Gastroesophageal sphincter (tissue), 4 donors: ENCODE data around the gene UBE2M. TPM values are rescaled to one million over a fixed set of nuclear protein-coding genes. Genes with fewer than 3 reads are reported as not detected.

ENCODE experiments used
- ATAC-seq: fragments of 150-250 bp; one replicate; pipeline ENCODE4 v1.9.1; 2016; ENCODE audit warnings: mild to moderate bottlenecking, moderate library complexity
- H3K27ac ChIP-seq, 4 donors: fragments of 200-600 bp; sonication (generic) in 3 of 4; 1 replicate in 3 of 4; 2 replicates in 1 of 4; pipeline ENCODE4 v1.5.1; 2016 to 2019
- H3K27me3 ChIP-seq: fragments of 200-600 bp; sonication (generic); one replicate; pipeline ENCODE4 v1.5.1; 2019
- H3K36me3 ChIP-seq, 2 donors: fragments of 200-600 bp; sonication (generic); one replicate each; pipeline ENCODE4 v1.5.1; 2019; ENCODE audit warnings: control low read depth in 1 of 2
- H3K4me1 ChIP-seq, 3 donors: fragments of 200-600 bp; sonication (generic); 1 replicate in 2 of 3; 2 replicates in 1 of 3; pipeline ENCODE4 v1.5.1; 2016 to 2019; ENCODE audit warnings: control low read depth in 2 of 3
- H3K4me3 ChIP-seq, 2 donors: fragments of 200-600 bp; sonication (generic); one replicate each; pipeline ENCODE4 v1.5.1; 2019; ENCODE audit warnings: mild to moderate bottlenecking in 1 of 2, moderate library complexity in 1 of 2
- H3K9me3 ChIP-seq, 3 donors: fragments of 200-600 bp; sonication (generic); one replicate each; pipeline ENCODE4 v1.5.1; 2017 to 2019; ENCODE audit warnings: control low read depth in 2 of 3
- EP300 ChIP-seq: sonication (generic); formaldehyde crosslinking; IDR thresholded peaks from one replicate; pipeline ENCODE4 v1.6.1; 2017; ENCODE audit warnings: antibody characterized with exemption, mild to moderate bottlenecking
- POLR2A ChIP-seq, 2 donors: fragments of 450-650 bp; IDR thresholded peaks; one replicate each; pipeline ENCODE4 v1.6.1; 2017; ENCODE audit warnings: antibody characterized with exemption in 2 of 2, mild to moderate bottlenecking in 2 of 2, moderate library complexity in 1 of 2
- POLR2AphosphoS5 ChIP-seq: sonication (generic); formaldehyde crosslinking; IDR thresholded peaks from one replicate; pipeline ENCODE4 v1.6.1; 2017; ENCODE audit warnings: antibody characterized with exemption
- WGBS, 2 donors: methylation state at CpG; one replicate each; pipeline ENCODE4 v1.1.5; 2018; ENCODE audit warnings: low coverage in 1 of 2; 5-methylcytosine and 5-hydroxymethylcytosine counted together
- total RNA-seq, 4 donors: library from RNA; depleted of rRNA; stranded (reverse); fragments of >200 nt; gene quantifications; one replicate each; pipeline ENCODE4 v1.1.0, GENCODE V29; 2016
- TF ChIP-seq, protein P1 (sequence below), 4 experiments: fragments of 200-600 bp in 2 of 4; fragments of 450-650 bp in 2 of 4; sonication (generic) in 1 of 4; IDR thresholded peaks; one replicate each; pipeline ENCODE4 v1.5.1; 2017 to 2019; ENCODE audit warnings: antibody characterized with exemption in 4 of 4, mild to moderate bottlenecking in 2 of 4, moderate library complexity in 2 of 4

Gene UBE2M
- total RNA-seq, 4 donors from 2014 or later = 28.1 to 43.6 (median 37.8) TPM

DNA sequence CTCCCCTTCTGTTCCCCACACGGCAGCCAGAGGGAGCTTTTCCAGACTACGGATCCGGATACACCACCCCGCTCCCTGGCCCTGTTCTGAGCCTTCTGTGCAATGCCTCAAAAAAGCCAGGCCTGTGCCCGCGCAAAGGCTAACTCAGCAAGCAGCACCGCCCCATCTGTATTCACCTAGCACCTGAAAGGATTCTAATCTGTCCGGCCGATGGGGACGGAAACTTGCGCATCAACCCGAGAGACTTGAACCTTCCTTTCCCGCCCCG lies 39.4 kb downstream of the UBE2M start:
- H3K4me3 ChIP-seq = peak overlapping the region; percentile 58 to 89
- H3K9me3 ChIP-seq = no peaks in the 10 kb centered on the region
- no peaks in the 10 kb centered on the region for H3K27me3 ChIP-seq
- peak; percentile 63 for ATAC-seq
- TF ChIP-seq POLR2AphosphoS5 = no peak
- TF ChIP-seq, protein P1, sequence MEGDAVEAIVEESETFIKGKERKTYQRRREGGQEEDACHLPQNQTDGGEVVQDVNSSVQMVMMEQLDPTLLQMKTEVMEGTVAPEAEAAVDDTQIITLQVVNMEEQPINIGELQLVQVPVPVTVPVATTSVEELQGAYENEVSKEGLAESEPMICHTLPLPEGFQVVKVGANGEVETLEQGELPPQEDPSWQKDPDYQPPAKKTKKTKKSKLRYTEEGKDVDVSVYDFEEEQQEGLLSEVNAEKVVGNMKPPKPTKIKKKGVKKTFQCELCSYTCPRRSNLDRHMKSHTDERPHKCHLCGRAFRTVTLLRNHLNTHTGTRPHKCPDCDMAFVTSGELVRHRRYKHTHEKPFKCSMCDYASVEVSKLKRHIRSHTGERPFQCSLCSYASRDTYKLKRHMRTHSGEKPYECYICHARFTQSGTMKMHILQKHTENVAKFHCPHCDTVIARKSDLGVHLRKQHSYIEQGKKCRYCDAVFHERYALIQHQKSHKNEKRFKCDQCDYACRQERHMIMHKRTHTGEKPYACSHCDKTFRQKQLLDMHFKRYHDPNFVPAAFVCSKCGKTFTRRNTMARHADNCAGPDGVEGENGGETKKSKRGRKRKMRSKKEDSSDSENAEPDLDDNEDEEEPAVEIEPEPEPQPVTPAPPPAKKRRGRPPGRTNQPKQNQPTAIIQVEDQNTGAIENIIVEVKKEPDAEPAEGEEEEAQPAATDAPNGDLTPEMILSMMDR (IDR thresholded peaks at IDR 0.05) = peak in 3 of 4 experiments; percentile 67 to 75 (median 74)
- H3K4me1 ChIP-seq = peaks cover 8 to 59% (median 30%) of the 10 kb centered on the region in 3 donors
- WGBS, 2 donors = 0% methylated on average over 1 to 3 of the region's 14 CpGs
- H3K27ac ChIP-seq = peak overlapping the region; percentile 83 to 97 (median 96)
- peaks cover 0 to 25% of the 10 kb centered on the region in 2 donors for H3K36me3 ChIP-seq

DNA sequence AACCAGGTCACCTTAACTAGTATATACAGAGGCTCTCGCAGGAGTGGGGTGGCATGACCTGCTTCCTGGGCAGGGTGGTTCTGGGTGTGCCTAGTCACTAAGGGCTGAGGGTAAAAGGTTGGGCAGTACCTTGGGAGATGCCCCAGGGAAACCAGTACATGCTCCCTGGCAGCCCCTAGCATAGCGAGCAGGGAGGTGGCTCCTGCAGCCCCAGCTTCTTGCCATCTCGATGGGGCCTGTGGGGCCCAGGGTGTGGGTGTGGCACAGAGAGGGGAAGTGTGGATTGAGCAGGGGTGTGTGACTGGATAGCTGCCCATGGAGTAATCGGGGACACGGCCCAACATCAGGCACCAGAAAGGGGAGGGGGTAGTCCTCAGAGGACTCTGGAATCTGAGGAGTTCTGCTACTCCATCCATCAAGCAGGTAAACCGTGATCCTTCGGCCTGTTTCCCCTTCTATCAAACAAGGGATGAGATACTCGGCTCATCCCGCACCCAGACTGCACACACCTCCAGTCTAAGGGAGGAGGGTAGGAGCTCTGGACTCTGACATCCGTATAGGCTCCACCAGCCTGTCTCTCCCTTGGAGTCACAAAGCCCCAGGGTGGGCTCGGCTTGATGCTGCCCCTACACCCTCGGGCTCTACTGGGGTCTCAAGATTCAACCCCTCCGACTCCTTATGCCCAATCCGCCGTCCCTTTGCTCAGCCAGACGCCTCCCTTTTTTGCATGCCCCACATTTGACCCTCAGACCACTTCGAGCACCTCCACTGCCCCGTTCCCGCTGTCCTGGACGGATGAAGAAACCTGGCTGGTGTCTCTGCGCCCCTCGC lies 39.9 kb downstream of the UBE2M start:
- no peaks in the 10 kb centered on the region for H3K9me3 ChIP-seq
- 6 to 7% methylated on average over 9 to 14 of the region's 22 CpGs for WGBS, 2 donors
- H3K4me1 ChIP-seq = peaks cover 8 to 65% (median 34%) of the 10 kb centered on the region in 3 donors
- peak overlapping the region; percentile 83 to 97 (median 96) for H3K27ac ChIP-seq
- H3K27me3 ChIP-seq = no peaks in the 10 kb centered on the region
- H3K4me3 ChIP-seq = peak overlapping the region; percentile 58 to 89
- ATAC-seq = no peak
- peaks cover 0 to 25% of the 10 kb centered on the region in 2 donors for H3K36me3 ChIP-seq
- no peak for TF ChIP-seq POLR2AphosphoS5
- TF ChIP-seq, protein P1 (IDR thresholded peaks at IDR 0.05) = no peak
- no peak for TF ChIP-seq EP300
- no peak for TF ChIP-seq POLR2A (IDR thresholded peaks at IDR 0.05)

DNA sequence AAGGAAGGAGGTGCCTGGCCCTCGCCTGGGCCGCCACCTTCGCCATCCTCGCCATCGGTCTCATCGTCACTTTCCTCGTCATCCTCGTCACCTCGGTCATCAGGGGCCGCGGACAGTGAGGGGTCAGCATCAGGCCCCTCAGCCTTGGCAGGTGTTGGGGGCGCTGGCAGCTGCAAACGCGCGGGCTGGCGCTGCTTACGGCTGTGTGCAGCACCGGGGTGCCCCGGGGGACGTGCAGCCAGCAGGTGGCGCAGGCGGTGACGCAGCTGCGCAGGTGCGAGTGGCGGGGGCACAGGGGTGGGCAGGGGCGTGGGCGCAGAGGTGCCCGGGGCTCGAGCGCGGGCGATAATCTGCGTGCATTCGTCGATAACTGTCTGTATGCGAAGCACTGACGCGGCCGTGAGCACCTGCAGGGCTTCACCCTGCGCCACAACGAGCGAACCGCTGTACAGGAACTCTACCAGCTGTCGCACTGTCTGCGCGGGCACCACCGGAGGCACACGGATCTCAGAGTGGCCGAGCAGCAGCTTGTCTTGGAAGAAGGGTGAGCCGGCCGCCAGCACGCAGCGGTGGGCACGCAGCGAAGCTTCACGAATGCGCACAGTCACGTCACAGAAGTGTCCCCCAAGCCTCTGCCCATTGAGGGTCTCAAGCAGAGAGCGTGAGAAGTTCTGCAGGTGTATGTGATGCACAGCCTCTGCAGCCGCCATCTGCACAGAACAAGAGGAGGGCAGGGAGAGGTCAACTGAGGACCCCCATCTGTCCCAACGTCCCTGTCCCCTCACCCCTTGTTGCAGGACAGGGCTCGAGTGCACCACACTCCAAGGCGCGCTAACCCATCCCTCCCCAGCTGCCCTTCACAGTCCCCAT lies 41.2 kb downstream of the UBE2M start:
- no peak for ATAC-seq
- whole genome bisulfite sequencing, 2 donors = 82 to 94% methylated on average over 10 to 13 of the region's 65 CpGs
- H3K27ac ChIP-seq = peak overlapping the region in 3 of 4 donors; percentile 96 to 97 (median 97)

DNA sequence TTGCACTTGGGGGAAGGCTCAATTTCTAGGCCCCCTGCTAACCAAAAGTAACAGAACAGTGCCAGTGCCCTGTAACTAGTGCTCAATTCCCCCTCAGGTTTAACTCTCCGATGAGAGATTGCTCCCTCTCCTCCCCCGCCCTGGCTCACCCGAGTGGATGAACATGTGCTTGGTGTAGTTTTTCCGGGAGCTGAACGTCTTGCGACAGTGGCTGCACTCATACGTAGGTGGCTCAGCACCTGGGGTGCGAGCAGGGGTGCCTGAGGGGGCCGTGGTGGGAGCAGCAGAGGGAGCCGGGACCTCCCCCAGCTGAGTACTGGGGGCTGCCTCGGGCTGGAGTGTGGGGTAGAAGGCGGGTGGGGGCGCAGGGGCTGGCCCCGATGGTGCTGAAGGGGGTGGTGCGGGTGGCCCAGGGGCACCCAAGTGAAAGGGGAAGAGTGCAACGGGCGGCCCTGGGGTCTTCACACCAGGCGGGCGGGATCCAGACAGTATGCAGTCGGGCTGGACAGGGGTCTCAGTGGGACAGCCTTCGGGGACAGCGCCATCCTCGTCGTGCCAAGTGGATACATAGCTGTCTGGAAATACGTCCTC lies 42.1 kb downstream of the UBE2M start:
- TF ChIP-seq POLR2A (IDR thresholded peaks at IDR 0.05) (no peak), POLR2AphosphoS5 (no peak), EP300 (no peak)
- TF ChIP-seq, protein P1 (IDR thresholded peaks at IDR 0.05) = no peak
- ATAC-seq = no peak
- H3K9me3 ChIP-seq = no peaks in the 10 kb centered on the region
- H3K4me1 ChIP-seq = peaks cover 8 to 70% (median 34%) of the 10 kb centered on the region in 3 donors
- peaks cover 0 to 25% of the 10 kb centered on the region in 2 donors for H3K36me3 ChIP-seq
- peak overlapping the region in 2 of 4 donors; percentile 37 to 77 for H3K27ac ChIP-seq
- WGBS, 2 donors = 85 to 86% methylated on average over 5 to 6 of the region's 25 CpGs
- H3K27me3 ChIP-seq = no peaks in the 10 kb centered on the region
- no peak overlapping the region for H3K4me3 ChIP-seq

More for the DNA sequence above, 41.2 kb downstream of the UBE2M start:
- TF ChIP-seq POLR2A (IDR thresholded peaks at IDR 0.05) = no peak
- TF ChIP-seq EP300 = no peak
- TF ChIP-seq, protein P1 (IDR thresholded peaks at IDR 0.05) = no peak
- no peak for TF ChIP-seq POLR2AphosphoS5
- Histone ChIP-seq H3K4me3 (no peak overlapping the region), H3K27me3 (no peaks in the 10 kb centered on the region), H3K9me3 (no peaks in the 10 kb centered on the region), H3K36me3 (peaks cover 0 to 25% of the 10 kb centered on the region in 2 donors), H3K4me1 (peaks cover 8 to 70% (median 34%) of the 10 kb centered on the region in 3 donors)
